ENCODE results near the gene CTSZ. TPM values are rescaled to one million over a fixed set of nuclear protein-coding genes. Genes with fewer than 3 reads are reported as not detected.
"Not testable (repeated sequence)": the region's sequence is repeated elsewhere in the genome, so short reads cannot be mapped to it uniquely, and the experiment has no call there.

Gene CTSZ
- total RNA-seq (2014; rRNA removed) = 154 and 161 TPM in 2 replicates
- polyA plus RNA-seq (2012) = 209 TPM

DNA sequence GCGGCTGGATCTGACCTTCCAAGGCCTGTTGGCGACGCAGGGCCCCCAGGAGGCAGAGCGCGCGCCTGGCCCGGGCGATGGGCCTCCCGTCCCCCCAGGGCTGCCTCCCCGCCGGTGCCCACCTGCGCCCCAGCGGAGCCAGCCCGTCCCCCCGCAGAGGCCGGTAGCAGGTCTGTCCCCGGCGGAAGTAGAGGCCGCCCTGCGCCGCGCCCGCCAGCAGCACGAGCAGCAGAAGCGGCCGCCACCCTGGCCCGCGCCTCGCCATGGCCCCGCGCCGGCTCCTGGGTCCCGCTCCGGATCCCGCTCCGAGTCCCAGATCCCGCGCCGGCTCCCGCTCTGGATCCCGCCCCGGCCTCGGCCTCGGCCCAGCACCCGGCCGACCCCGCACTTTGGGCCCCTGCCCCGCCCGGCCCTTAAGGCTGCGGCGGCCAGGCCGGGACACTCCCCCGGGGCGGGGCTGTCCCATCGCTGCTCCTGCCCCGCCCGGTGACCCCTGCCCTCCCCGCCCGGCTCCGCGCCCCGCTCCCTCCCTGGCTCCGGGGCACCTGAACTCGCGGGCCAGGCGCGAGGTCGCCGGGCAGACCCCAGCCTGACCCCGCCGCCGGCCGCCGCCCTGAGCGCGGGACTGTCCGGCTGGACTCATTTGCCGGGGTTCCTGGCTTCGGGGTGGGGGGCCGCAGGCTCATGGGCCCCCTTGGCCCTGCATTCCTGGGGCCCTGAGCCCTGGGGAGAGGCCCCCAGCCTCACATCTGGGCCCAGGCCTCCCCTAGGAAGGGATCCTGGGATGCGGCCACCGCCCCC is at the start of gene CTSZ:
CTSZ (minus strand) TSS at position 391 of the 801 bp plus-strand sequence; CDS start at position 265, 126 bp downstream.
- DNase-seq (ENCODE audit: low read depth) = peak; percentile 26

DNA sequence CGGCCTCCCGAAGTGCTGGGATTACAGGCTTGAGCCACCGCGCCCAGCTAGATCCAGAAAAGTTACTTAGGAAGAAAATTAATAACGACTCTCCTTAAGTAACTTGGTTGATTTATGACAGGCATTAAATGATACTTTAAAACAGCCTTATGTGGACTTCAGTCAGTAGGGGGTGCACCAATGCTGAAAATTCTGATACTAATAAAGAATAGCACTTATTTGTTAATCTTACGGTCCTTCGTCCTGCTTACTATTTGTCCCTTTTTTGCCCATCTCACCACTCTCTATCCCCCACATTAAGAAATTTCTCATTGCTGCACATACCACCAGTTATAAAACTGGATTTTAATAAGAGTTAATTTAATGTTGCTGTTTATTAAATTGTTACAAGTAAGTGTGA is 48.2 kb upstream of the CTSZ start:
- no peak for DNase-seq (ENCODE audit: low read depth)

DNA sequence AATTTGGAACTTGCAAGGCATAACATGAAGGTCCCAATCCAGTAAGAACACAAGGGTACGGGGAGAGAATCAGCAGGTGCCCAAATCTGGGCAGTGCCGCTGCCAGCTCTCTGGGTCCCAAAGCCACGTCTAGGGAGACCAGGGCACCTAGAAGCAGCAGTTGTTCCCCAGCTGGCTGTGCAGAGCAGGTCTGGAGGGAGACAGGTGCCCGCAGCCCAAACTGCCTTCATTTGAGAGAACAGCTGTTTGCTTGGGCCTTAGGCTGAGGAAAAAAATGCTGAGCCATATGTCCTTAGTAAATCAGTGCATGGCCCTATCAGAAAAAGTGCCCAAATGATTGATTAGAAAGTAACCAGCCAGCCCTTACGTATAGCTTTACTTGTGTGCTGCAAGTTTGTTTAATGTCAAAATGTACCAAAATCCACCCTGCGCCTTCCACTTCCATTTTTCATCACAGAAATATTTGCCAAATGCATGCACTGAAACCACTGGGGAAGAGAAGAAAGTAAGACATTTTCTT is 44.7 kb upstream of the CTSZ start:
- DNase-seq (ENCODE audit: low read depth) = no peak

- no peak for DNase-seq (ENCODE audit: low read depth)
Observed at GRCh38 chr20:59050437-59050836, 43.4 kb upstream of the CTSZ start.

DNA sequence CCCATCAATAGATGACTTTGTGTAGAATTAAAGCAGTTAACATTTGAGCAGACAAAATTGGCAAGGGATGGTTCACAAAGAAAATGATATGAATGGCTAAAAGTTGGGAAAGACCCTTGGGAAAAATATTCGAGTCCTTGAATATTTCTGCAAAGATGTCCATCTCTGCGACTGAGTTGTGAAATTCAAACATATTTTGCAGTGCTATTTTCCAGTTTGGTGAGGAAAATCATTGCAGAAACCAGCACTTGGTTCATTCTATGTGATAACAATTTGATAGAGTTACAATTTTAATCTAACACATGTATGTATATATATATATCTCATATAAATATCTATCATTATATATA is 41.6 kb upstream of the CTSZ start:
- DNase-seq (ENCODE audit: low read depth) = no peak

- peak; percentile 35 for DNase-seq (ENCODE audit: low read depth)
Observed at GRCh38 chr20:59047938-59048680, 41.1 kb upstream of the CTSZ start.

DNA sequence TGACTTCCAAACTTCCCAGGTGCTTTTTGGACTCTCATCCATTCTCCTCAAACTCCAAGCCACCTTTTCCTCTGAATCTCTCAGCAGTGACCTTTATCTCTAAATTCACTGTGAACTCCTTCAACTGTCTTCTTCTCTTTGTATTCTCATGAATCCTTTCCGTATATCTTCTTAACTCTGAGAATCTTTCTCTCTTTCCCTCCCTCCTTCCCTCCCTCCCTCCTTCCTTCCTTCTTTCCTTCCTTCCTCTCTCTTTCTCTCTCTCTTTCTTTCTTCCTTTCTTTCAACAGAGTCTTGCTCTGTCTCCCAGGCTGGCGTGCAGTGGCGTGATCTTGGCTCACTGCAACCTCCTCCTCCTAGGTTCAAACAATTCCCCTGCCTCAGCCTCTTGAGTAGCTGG is 39.8 kb upstream of the CTSZ start:
- no peak for DNase-seq (ENCODE audit: low read depth)

DNA sequence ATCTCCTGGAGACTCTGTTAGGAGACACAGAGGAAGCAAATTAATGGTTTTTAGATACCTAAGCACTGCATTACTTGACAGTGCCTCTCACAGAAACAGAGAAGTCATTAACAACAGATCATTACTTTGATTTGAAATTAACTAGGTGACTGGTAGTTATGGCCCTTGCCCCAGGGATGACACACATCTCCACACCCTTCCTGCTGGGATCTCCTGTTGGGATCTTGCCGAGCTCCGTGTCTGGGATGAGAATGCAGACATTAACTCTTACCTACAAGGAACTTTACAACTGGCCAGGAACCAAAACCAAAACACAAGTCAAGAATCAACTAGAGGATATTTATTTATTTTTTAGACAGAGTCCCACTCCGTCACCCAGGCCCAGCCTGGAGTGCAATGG is 37.7 kb upstream of the CTSZ start:
- no peak for DNase-seq (ENCODE audit: low read depth)

GRCh38 chr20:59044295-59044694 is 37.2 kb upstream of the CTSZ start:
- no peak for DNase-seq (ENCODE audit: low read depth)

- no peak for DNase-seq (ENCODE audit: low read depth)
Observed at GRCh38 chr20:59043698-59044097, 36.6 kb upstream of the CTSZ start.

DNA sequence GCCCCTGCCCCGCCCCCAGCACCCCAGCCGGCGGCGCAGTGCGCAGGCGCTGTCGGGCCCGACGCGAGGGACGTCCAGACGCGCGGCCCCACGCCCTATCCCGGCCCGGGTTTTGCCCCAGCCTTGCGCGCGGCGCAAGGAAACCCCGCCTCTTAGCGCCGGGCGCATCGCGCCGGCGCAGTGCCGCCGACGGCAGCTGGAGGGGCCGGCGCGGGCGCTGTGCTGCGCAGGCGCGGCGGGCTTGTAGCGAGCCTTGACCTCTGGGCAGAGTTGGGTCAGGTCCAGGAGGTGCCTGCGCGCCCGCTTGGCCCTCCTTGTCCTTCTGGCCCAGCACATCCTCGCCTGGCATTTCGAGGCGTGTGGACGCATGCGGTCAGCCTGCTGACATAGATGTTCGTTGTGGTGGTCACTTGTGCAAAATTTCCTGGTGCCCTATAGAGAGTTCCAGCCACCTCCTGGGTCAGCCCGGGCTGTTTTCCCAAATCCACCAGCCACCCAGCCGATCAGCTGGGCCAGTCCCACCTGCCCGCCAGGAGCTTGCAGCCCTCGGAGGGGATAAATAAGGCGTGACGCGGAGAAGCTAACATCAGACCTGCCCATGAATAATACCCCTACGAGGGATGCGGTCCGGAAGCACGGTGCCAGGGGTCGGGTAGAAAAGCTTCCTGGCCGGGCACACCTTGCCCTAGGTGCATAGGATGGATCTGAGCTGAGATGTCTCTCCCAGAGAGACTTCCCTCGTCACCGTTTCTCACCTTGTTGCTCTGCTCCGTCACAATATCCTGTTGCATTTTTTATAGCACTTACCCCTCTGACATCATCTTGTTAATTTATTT is 36.0 kb upstream of the CTSZ start:
- peak; percentile 88 for DNase-seq (ENCODE audit: low read depth)

- peak; percentile 29 for DNase-seq (ENCODE audit: low read depth)
Observed at GRCh38 chr20:59042151-59042795, 35.2 kb upstream of the CTSZ start, which contains the start of gene PRELID3B. Gene PRELID3B, minus strand, starts transcription at chr20:59042786. Its CDS starts 56 bp downstream, at chr20:59042730.

- DNase-seq (ENCODE audit: low read depth) = not testable (repeated sequence)
Observed at GRCh38 chr20:59041487-59041886, 34.4 kb upstream of the CTSZ start.

DNA sequence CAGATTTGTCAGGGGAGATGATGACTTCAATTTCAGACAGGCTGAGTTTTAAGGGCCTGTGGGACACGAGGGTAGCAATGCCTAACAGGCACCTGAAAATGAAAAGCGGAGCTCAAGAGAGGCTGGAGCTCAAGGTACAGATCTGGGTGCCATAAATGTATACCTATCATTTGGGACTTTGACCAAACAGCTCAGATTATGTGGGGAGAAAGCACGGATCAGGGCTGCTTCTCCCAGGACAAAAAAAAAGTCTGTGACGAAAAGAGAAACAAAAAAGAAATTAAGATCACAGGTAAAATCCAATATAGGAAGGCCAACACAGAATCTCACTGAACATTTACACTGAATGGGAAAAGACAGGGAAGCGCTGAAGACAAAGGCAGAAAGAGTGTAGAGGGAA is 33.6 kb upstream of the CTSZ start:
- no peak for DNase-seq (ENCODE audit: low read depth)

DNA sequence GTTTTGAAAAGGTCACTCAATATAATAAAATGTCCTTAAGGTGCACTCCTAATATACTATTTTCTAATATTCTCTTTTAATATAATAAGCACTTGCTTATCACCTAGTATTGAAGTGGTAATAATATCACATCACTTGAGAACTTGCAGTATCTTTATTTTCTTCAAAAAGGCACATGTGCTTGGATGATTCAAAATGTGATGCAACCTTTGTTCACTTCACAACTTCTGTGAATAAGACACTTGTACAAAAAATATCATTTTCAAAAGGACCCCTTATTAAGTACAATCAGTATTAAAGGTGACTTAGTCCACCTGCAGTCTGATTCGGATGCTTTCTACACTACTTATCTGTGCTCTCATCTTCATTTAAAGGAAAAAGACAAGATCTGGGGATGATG is 32.2 kb upstream of the CTSZ start:
- no peak for DNase-seq (ENCODE audit: low read depth)

GRCh38 chr20:59037386-59037785 is 30.3 kb upstream of the CTSZ start:
- DNase-seq (ENCODE audit: low read depth) = no peak

- DNase-seq (ENCODE audit: low read depth) = no peak
Observed at GRCh38 chr20:59035381-59035780, 28.3 kb upstream of the CTSZ start.

DNA sequence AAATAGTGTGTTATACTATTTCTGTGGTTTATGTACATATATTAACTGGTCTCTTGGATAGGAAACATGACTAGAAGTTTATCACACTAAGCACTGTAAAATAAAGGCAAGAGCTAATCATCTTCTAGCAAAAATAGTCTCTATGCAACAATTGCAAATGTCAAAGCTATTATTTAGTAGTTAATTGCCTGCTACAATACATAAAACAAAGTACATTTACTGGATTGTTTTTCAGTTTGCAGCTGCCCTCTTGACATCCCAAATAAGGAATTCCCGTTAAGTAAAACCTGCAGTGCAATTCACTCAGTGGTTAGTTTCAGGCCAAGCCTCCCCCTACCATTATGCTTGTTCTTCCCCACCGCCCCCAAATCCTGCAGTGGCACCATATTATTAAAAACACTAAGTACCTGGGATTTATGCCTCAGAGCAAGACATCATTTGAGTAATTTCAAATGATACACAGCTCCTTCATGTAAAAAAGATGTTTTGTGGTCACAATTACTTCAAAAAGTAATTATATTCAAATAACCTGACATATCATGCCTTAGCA is 26.6 kb upstream of the CTSZ start:
- DNase-seq (ENCODE audit: low read depth) = no peak

DNA sequence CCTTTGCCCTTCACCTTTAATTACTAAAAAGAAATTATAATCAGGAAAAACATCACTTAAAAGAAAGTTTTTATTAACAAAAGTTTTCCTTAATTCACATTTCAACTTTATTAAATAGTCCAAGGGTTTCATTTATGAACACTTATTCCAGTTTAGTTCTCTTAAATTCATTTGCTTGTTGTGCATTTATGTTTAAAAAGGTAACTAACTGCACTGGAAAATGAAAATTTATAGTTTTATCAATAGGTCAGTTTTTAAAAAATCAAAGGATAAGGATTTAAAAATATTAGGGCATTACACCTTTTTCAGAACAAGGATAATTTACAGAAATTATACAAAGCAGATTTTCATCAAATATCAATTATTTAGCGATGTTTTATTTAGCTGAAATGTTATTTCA is 26.0 kb upstream of the CTSZ start:
- DNase-seq (ENCODE audit: low read depth) = no peak

DNA sequence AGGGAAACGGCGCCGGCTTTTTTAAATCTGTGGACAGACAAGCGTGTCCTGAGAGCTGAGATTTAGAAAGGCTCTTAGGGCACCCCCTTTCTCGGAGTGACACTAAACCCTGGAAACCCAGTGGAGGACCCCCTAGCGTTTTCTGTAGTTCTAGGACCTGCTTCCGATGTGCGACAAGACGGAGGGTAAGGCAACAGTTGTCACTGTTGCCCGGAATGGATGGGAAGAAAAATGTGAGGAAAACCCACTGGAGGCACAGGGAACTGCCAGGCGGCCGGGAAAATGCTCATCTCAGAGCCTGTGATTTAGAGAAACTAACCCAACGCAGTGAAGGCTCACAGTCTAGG is 25.6 kb upstream of the CTSZ start:
- peak; percentile 59 for DNase-seq (ENCODE audit: low read depth)

Measured in LHCN-M2 (cell line).